ENCODE data around the gene HES2.
"Not testable (repeated sequence)": the region's sequence is repeated elsewhere in the genome, so short reads cannot be mapped to it uniquely, and the experiment has no call there.

The HES2 gene

GRCh38 chr1:6440198-6441126 lies 20.7 kb upstream of the HES2 start:
- H3K27me3 ChIP-seq (ENCODE audit: control insufficient read depth, insufficient read depth, low read length), result peaks cover 31% of the 10 kb centered on the region
- no peaks in the 10 kb centered on the region for H3K9me3 ChIP-seq (ENCODE audit: control insufficient read depth, low read length)
- no peak overlapping the region for H3K4me3 ChIP-seq (ENCODE audit: low read length)
- H3K4me1 ChIP-seq (ENCODE audit: control insufficient read depth, insufficient read depth, low read length), result peaks cover 7% of the 10 kb centered on the region
- H3K36me3 ChIP-seq (ENCODE audit: control insufficient read depth, insufficient read depth, low read length), result no peaks in the 10 kb centered on the region
- H3K9ac ChIP-seq (ENCODE audit: low read length), result no peak overlapping the region

DNA sequence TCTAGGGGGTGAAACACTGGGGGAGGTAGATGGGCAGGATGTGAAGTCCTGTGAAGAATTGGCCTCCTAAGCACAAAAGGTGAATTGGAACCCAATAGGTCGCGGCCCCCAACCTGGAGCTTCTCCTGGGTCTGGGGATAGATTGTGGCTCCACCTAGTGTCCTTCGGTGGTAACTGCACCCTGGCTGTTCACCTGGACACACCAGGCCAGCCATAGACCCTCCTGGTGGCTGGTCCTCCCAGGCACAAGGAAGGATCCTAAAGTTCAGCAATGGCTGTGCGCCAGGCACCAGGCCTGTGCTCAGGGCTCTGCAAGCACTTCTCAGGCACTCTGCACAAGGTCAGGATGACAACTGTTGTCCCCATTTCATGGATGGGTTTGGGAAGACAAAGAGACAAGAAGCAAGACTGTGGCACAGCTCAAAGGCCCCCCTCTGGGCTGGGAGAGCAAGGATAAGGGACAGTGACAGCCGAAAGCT lies 18.4 kb upstream of the HES2 start:
- no peak overlapping the region for H3K4me3 ChIP-seq (ENCODE audit: low read length)
- H3K9ac ChIP-seq (ENCODE audit: low read length), result no peak overlapping the region
- H3K36me3 ChIP-seq (ENCODE audit: control insufficient read depth, insufficient read depth, low read length), result no peaks in the 10 kb centered on the region
- peaks cover 31% of the 10 kb centered on the region for H3K27me3 ChIP-seq (ENCODE audit: control insufficient read depth, insufficient read depth, low read length)
- no peaks in the 10 kb centered on the region for H3K9me3 ChIP-seq (ENCODE audit: control insufficient read depth, low read length)
- H3K4me1 ChIP-seq (ENCODE audit: control insufficient read depth, insufficient read depth, low read length), result peaks cover 3% of the 10 kb centered on the region

DNA sequence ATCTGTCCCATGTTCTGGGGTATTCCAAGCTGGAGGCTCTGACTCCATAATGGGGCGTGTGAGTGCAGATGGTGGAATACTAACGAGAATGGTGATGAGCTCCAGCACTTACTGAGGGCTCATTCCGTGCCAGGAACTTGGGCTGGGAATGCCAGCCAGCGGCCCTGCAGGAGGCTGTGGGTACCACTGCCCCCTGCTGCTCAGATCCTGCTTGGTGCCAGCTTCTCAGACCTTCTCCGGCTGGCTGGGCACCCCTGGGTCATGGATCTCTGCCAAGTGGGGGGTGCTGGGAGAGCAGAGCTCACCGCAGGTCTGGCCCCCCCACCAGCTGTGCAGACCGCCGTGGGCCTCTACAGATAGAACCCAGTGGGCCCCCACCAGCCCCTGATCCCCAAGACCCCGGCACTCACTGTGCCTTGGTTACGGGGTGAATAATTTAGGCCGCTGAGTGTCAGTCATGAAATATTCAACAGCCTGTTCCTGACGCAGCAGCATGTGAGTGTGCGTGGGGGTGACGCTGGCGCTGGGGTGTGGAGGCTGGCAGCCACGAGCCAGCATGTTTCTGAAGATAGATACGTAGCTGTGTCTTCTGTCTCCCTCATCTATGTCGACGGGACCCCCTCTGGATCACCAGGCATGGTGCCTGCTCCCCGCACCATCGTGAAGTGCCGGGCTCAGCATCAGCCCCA lies 17.4 kb upstream of the HES2 start:
- H3K9me3 ChIP-seq (ENCODE audit: control insufficient read depth, low read length); H3K4me3 ChIP-seq (ENCODE audit: low read length); H3K9ac ChIP-seq (ENCODE audit: low read length): not testable (repeated sequence)

GRCh38 chr1:6436277-6436676 lies 16.6 kb upstream of the HES2 start:
- H3K4me1 ChIP-seq (ENCODE audit: control insufficient read depth, insufficient read depth, low read length); H3K4me3 ChIP-seq (ENCODE audit: low read length); H3K36me3 ChIP-seq (ENCODE audit: control insufficient read depth, insufficient read depth, low read length); H3K9ac ChIP-seq (ENCODE audit: low read length); H3K9me3 ChIP-seq (ENCODE audit: control insufficient read depth, low read length): not testable (repeated sequence)
- peaks cover 25% of the 10 kb centered on the region for H3K27me3 ChIP-seq (ENCODE audit: control insufficient read depth, insufficient read depth, low read length)

More for the DNA sequence above, 17.4 kb upstream of the HES2 start:
- peaks cover 31% of the 10 kb centered on the region for H3K27me3 ChIP-seq (ENCODE audit: control insufficient read depth, insufficient read depth, low read length)
- not testable (repeated sequence) for H3K36me3 ChIP-seq (ENCODE audit: control insufficient read depth, insufficient read depth, low read length); H3K4me1 ChIP-seq (ENCODE audit: control insufficient read depth, insufficient read depth, low read length)

GRCh38 chr1:6435547-6435946 lies 15.8 kb upstream of the HES2 start:
- Histone ChIP-seq H3K9me3 (ENCODE audit: control insufficient read depth, low read length) (no peaks in the 10 kb centered on the region), H3K9ac (ENCODE audit: low read length) (no peak overlapping the region), H3K27me3 (ENCODE audit: control insufficient read depth, insufficient read depth, low read length) (peaks cover 24% of the 10 kb centered on the region), H3K36me3 (ENCODE audit: control insufficient read depth, insufficient read depth, low read length) (no peaks in the 10 kb centered on the region), H3K4me3 (ENCODE audit: low read length) (no peak overlapping the region), H3K4me1 (ENCODE audit: control insufficient read depth, insufficient read depth, low read length) (no peaks in the 10 kb centered on the region)

DNA sequence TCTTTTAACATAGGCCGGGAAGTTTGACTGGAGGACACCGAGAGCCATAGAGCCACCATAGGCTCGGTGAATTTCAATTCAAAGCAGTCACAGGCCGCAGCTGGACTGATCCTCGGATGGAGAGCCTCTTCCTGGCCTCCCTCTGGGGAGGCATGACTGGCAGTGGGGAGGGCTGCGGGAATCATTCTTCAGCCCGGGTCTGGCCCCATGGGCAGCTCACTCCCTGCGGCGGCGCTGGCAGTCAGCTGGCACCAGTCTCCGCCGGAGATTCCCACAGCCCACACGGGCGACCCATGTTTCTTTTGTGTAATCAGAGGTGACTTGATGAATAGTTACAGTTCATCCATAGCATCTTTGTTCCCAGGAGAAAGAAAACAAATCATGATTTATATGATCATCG lies 15.4 kb upstream of the HES2 start:
- no peak overlapping the region for H3K4me3 ChIP-seq (ENCODE audit: low read length)
- peaks cover 28% of the 10 kb centered on the region for H3K27me3 ChIP-seq (ENCODE audit: control insufficient read depth, insufficient read depth, low read length)
- no peaks in the 10 kb centered on the region for H3K4me1 ChIP-seq (ENCODE audit: control insufficient read depth, insufficient read depth, low read length)
- H3K9me3 ChIP-seq (ENCODE audit: control insufficient read depth, low read length), result no peaks in the 10 kb centered on the region
- no peak overlapping the region for H3K9ac ChIP-seq (ENCODE audit: low read length)
- no peaks in the 10 kb centered on the region for H3K36me3 ChIP-seq (ENCODE audit: control insufficient read depth, insufficient read depth, low read length)

- H3K36me3 ChIP-seq (ENCODE audit: control insufficient read depth, insufficient read depth, low read length), result no peaks in the 10 kb centered on the region
- H3K4me3 ChIP-seq (ENCODE audit: low read length), result no peak overlapping the region
- H3K27me3 ChIP-seq (ENCODE audit: control insufficient read depth, insufficient read depth, low read length), result peaks cover 33% of the 10 kb centered on the region
- no peak overlapping the region for H3K9ac ChIP-seq (ENCODE audit: low read length)
- H3K4me1 ChIP-seq (ENCODE audit: control insufficient read depth, insufficient read depth, low read length), result no peaks in the 10 kb centered on the region
- no peaks in the 10 kb centered on the region for H3K9me3 ChIP-seq (ENCODE audit: control insufficient read depth, low read length)
These were observed 14.5 kb upstream of the HES2 start for GRCh38 chr1:6434186-6434585.

- not testable (repeated sequence) for H3K36me3 ChIP-seq (ENCODE audit: control insufficient read depth, insufficient read depth, low read length); H3K4me3 ChIP-seq (ENCODE audit: low read length); H3K9ac ChIP-seq (ENCODE audit: low read length); H3K9me3 ChIP-seq (ENCODE audit: control insufficient read depth, low read length)
- H3K4me1 ChIP-seq (ENCODE audit: control insufficient read depth, insufficient read depth, low read length), result peaks cover 14% of the 10 kb centered on the region
- H3K27me3 ChIP-seq (ENCODE audit: control insufficient read depth, insufficient read depth, low read length), result peaks cover 25% of the 10 kb centered on the region
These were observed 12.2 kb upstream of the HES2 start for GRCh38 chr1:6431645-6432579.

GRCh38 chr1:6429660-6430411 lies 10.1 kb upstream of the HES2 start:
- H3K9me3 ChIP-seq (ENCODE audit: control insufficient read depth, low read length); H3K4me3 ChIP-seq (ENCODE audit: low read length); H3K36me3 ChIP-seq (ENCODE audit: control insufficient read depth, insufficient read depth, low read length); H3K9ac ChIP-seq (ENCODE audit: low read length): not testable (repeated sequence)
- Histone ChIP-seq H3K4me1 (ENCODE audit: control insufficient read depth, insufficient read depth, low read length) (peaks cover 32% of the 10 kb centered on the region), H3K27me3 (ENCODE audit: control insufficient read depth, insufficient read depth, low read length) (peaks cover 45% of the 10 kb centered on the region)

DNA sequence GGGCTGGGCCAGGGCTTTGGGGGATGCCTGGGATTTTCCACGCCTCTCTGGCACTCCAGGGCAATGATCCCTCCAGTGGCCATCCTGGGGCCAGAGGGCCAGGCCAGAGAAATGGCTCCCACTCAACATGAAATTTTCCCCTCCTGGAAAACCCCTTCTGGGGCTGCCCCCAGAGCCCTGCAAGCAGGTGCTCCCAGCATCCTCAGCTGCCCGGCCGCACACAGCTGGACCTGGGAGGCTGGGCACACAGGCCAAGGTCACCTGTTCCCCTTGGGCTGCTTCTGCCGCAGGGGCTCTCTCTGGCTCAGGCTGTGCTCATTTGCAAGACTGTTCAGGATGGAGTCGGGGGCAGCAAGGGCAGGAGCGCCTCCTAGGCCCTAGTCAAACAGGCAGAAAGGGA lies 8.7 kb upstream of the HES2 start:
- not testable (repeated sequence) for H3K36me3 ChIP-seq (ENCODE audit: control insufficient read depth, insufficient read depth, low read length); H3K4me3 ChIP-seq (ENCODE audit: low read length); H3K9ac ChIP-seq (ENCODE audit: low read length); H3K9me3 ChIP-seq (ENCODE audit: control insufficient read depth, low read length)
- Histone ChIP-seq H3K27me3 (ENCODE audit: control insufficient read depth, insufficient read depth, low read length) (peaks cover 58% of the 10 kb centered on the region), H3K4me1 (ENCODE audit: control insufficient read depth, insufficient read depth, low read length) (peaks cover 42% of the 10 kb centered on the region)

All from mucosa of stomach (tissue), 1 donor.